ENCODE data around the gene MAP4K5. TPM values are rescaled to one million over a fixed set of nuclear protein-coding genes. Genes with fewer than 3 reads are reported as not detected.

The MAP4K5 gene
- total RNA-seq, 1 experiment from 2014 or later, result 72.7 TPM

GRCh38 chr14:50534416-50534815 lies 2.0 kb upstream of the MAP4K5 start:
- DNase-seq (ENCODE audit: low read depth), result no peak
- in situ Hi-C loops (cut with HindIII; ENCODE audit: low pct_unique_long_range_greater_than_20kb, low sequenced_read_pairs), result no loop called here

DNA sequence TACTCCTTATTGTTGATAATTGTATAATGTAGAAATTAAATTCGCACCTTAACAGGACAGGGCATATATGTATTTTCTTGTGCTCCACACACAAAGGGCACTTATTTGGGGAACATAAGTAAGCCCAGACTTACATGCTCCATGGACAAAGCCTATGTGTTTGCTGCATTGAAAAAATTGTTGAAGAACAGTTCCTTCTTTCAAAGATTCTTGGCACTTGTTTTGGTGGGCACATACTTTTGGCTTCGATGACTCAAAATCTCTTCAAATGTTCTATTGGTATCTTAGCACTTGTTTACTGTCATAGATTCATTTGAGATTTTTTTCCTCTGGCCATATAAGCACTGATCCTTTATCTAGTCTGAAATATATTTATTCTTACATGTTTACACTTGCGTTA lies 1.4 kb upstream of the MAP4K5 start:
- in situ Hi-C loops (cut with HindIII; ENCODE audit: low pct_unique_long_range_greater_than_20kb, low sequenced_read_pairs), result no loop called here

GRCh38 chr14:50533241-50533705 lies 904 bp upstream of the MAP4K5 start:
- no peak for DNase-seq (ENCODE audit: low read depth)
- in situ Hi-C loops (cut with HindIII; ENCODE audit: low pct_unique_long_range_greater_than_20kb, low sequenced_read_pairs), result no loop called here

More for the DNA sequence above, 1.4 kb upstream of the MAP4K5 start:
- DNase-seq (ENCODE audit: low read depth), result no peak

- in situ Hi-C loops (cut with HindIII; ENCODE audit: low pct_unique_long_range_greater_than_20kb, low sequenced_read_pairs), result no loop called here
- DNase-seq (ENCODE audit: low read depth), result peak; percentile 44
These were observed 521 bp downstream of the MAP4K5 start for GRCh38 chr14:50531595-50532501.

DNA sequence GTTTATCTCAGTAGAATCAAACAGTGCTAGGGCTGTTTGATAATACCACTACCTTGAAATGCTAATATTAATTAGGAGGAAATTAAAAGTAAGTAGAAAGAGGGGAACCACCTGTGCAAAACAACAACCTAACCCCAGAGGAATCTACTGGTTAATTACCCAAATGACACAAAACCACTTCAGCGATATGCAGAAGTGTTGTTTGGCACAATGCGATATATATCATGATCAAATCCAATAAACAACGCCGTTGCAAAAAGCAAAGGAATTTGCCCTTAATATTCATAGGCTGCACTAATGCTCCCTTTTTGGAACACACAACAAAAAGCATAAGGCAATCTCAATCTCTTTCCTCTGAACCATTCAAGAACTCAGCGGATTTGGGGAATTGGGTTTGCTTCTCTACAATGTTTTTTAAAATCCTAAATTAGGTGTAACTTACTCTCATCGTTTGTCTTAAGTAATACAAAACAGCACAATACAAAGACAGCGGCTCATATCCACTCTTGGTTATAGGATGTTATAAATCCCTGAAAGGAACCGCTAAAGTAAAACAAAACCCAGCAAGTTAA lies 1.5 kb downstream of the MAP4K5 start:
- in situ Hi-C loops (cut with HindIII; ENCODE audit: low pct_unique_long_range_greater_than_20kb, low sequenced_read_pairs), result no loop called here
- no peak for DNase-seq (ENCODE audit: low read depth)

DNA sequence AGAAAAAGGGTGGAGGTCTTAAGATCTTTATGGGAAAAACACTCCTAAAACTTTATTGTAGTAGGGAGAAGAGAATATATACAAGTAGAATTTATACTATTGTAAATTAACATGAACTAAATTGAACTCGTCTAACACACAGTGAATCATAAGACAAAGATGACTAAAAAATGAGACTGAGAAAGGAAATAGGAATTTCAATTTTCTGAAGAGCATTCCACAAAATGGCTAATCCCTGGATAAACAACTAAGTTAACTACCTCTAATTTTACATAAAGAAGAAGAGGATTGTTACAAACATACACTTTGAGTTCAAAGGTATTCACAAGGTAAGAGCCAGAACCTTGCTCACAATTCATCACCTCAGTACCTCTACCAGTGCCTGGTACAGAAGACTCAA lies 2.0 kb downstream of the MAP4K5 start:
- peak; percentile 28 for DNase-seq (ENCODE audit: low read depth)
- in situ Hi-C loops (cut with HindIII; ENCODE audit: low pct_unique_long_range_greater_than_20kb, low sequenced_read_pairs), result no loop called here

- in situ Hi-C loops (cut with HindIII; ENCODE audit: low pct_unique_long_range_greater_than_20kb, low sequenced_read_pairs), result no loop called here
- DNase-seq (ENCODE audit: low read depth), result no peak
These were observed 2.8 kb downstream of the MAP4K5 start for GRCh38 chr14:50529288-50530179.

DNA sequence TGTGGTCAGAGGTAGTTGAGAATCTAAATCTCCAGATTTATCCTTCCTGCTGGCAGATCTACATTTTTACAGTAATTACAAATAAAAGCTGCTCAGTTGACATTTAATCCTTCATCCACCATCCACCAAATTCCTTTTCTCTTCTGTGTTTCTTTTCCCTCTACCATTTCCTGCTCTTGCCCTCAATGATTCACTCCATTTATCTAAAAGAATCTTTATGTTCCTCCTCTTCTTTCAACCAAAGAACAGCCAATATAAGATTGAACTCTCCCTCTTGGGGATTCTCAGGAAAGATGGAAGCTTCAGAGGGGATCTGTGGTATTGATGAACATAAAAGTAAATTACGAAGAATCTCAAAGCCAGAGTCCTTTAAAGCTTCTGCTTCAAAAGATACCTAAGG lies 4.4 kb downstream of the MAP4K5 start:
- in situ Hi-C loops (cut with HindIII; ENCODE audit: low pct_unique_long_range_greater_than_20kb, low sequenced_read_pairs), result no loop called here
- DNase-seq (ENCODE audit: low read depth), result no peak

GRCh38 chr14:50524731-50525515 lies 7.4 kb downstream of the MAP4K5 start:
- DNase-seq (ENCODE audit: low read depth), result no peak
- in situ Hi-C loops (cut with HindIII; ENCODE audit: low pct_unique_long_range_greater_than_20kb, low sequenced_read_pairs), result no loop called here

GRCh38 chr14:50524060-50524459 lies 8.3 kb downstream of the MAP4K5 start:
- no peak for DNase-seq (ENCODE audit: low read depth)
- in situ Hi-C loops (cut with HindIII; ENCODE audit: low pct_unique_long_range_greater_than_20kb, low sequenced_read_pairs), result no loop called here

GRCh38 chr14:50523271-50524041 lies 8.9 kb downstream of the MAP4K5 start:
- in situ Hi-C loops (cut with HindIII; ENCODE audit: low pct_unique_long_range_greater_than_20kb, low sequenced_read_pairs), result no loop called here
- no peak for DNase-seq (ENCODE audit: low read depth)

DNA sequence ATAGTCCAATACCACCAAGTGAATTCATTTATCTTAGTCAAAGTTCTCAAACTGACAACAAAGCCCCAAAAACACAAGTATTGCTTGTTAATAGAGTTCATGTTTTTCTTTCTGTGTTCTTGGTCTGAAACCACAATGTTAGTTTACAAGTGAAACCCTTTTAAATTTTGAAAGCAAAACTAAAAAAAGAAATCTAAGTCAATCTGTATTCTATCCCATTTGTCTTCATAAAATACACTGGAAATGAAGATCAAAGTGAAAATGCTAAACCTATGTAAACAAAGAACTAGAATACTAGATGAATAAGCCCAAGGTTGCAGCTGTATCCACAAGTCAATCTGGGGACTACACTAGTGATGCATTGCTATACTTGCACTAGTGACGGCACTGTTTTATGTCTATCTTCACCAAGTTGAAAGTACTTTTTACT lies 10.4 kb downstream of the MAP4K5 start:
- no peak for DNase-seq (ENCODE audit: low read depth)
- in situ Hi-C loops (cut with HindIII; ENCODE audit: low pct_unique_long_range_greater_than_20kb, low sequenced_read_pairs), result no loop called here

- in situ Hi-C loops (cut with HindIII; ENCODE audit: low pct_unique_long_range_greater_than_20kb, low sequenced_read_pairs), result no loop called here
These were observed 11.2 kb downstream of the MAP4K5 start for GRCh38 chr14:50520947-50521815.

GRCh38 chr14:50516091-50516490 lies 16.3 kb downstream of the MAP4K5 start:
- DNase-seq (ENCODE audit: low read depth), result no peak
- in situ Hi-C loops (cut with HindIII; ENCODE audit: low pct_unique_long_range_greater_than_20kb, low sequenced_read_pairs), result no loop called here

More at GRCh38 chr14:50520947-50521815, 11.2 kb downstream of the MAP4K5 start:
- DNase-seq (ENCODE audit: low read depth), result peak; percentile 41

GRCh38 chr14:50512463-50512862 lies 19.9 kb downstream of the MAP4K5 start:
- no peak for DNase-seq (ENCODE audit: low read depth)
- in situ Hi-C loops (cut with HindIII; ENCODE audit: low pct_unique_long_range_greater_than_20kb, low sequenced_read_pairs), result no loop called here

- in situ Hi-C loops (cut with HindIII; ENCODE audit: low pct_unique_long_range_greater_than_20kb, low sequenced_read_pairs), result no loop called here
- no peak for DNase-seq (ENCODE audit: low read depth)
These were observed 22.2 kb downstream of the MAP4K5 start for GRCh38 chr14:50510157-50510556.
